NK-92 (cell line): ENCODE measurements around the gene ECT2.
"Not testable (repeated sequence)": the region's sequence is repeated elsewhere in the genome, so short reads cannot be mapped to it uniquely, and the experiment has no call there.

ENCODE experiments used
- DNase-seq: peaks from one replicate; lab custom pipeline; 2025; ENCODE audit not compliant: unreplicated experiment; lab: John Stamatoyannopoulos, UW

The ECT2 gene, protein sequence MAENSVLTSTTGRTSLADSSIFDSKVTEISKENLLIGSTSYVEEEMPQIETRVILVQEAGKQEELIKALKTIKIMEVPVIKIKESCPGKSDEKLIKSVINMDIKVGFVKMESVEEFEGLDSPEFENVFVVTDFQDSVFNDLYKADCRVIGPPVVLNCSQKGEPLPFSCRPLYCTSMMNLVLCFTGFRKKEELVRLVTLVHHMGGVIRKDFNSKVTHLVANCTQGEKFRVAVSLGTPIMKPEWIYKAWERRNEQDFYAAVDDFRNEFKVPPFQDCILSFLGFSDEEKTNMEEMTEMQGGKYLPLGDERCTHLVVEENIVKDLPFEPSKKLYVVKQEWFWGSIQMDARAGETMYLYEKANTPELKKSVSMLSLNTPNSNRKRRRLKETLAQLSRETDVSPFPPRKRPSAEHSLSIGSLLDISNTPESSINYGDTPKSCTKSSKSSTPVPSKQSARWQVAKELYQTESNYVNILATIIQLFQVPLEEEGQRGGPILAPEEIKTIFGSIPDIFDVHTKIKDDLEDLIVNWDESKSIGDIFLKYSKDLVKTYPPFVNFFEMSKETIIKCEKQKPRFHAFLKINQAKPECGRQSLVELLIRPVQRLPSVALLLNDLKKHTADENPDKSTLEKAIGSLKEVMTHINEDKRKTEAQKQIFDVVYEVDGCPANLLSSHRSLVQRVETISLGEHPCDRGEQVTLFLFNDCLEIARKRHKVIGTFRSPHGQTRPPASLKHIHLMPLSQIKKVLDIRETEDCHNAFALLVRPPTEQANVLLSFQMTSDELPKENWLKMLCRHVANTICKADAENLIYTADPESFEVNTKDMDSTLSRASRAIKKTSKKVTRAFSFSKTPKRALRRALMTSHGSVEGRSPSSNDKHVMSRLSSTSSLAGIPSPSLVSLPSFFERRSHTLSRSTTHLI

DNA sequence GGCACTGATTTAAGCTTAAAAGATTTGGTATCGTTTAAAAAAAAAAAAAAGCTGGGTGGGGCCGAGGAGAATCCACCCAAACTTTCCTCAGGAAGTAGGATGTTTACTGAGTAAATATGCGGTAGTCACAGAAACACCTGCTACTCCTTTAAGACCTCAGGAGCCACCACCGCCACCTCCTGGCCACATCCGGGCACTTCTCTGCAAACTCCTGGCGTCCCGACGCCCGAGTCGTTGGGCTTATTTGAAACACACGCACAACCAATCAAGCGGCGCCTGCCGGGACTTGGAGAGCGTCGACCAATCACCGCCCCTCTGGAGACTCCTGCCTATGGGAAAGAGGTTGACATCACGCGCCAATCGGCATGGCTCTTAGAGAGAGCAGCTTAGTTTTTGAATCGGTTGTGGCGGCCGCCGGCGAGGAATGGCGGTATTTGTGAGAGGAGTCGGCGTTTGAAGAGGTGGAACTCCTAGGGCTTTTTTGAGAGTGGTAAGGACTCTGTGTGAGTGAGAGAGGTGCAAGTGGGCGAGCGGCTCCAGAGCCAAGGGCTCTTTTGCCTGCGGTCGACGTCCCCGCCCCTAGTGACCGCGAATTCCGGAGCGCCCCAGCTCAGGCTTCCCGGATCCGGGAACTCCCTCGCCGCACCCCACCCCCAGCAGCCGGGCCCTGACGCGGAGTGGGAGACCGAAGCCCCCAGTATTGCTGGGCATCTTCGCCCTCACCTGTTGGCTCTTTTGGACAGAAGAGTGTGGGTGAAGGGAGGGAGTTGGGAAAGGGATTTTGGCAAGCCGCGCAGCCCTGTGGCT lies at the start of gene ECT2:
Gene ECT2 (plus strand): TSS at position 359 of the 807 bp plus-strand sequence. CDS start 3,805 bp downstream, outside the sequence.
- DNase-seq = peak; percentile 90

DNA sequence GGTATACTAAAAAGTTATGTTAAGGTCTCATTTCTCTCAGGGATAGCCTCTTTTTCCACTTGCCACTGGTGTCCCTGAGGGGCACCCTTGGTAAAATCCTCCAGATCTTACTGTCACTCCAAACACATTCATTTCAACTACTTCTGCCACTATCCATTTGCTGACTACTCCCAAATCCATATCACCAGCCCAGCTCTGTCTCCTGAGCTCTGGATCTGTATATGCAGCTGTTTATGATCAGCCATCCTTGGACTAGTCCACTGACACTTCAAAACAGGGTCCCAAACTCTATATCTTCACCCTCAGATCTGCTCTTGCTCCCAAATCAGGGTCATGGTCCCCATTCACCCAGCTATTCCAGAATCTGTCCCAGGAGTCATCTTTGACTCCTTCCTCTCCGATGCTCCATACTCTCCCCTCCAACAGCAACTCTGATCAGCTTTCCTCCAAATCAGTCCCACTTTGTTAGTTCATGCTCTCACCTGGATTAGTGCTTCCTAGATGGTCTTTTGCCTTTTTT lies 49.5 kb upstream of the ECT2 start:
- DNase-seq = no peak

DNA sequence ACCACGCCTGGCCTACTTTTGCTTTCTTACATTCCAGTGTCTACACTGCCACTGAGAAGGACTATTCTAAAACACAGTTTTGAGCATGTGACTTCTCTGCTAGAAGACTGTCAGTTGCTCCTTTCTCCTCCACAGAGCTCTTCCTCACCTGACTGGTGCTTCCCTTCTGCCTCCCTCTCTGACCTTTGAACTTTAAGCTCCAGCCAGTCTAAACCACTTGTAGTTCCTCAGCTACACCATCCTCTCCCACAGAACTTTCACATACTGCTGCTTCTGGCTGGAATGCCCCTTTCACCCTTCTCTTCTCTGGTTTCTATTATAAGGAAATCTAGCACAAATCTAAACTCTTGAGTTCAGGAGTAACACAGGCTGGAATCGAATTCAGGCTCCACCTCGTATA lies 48.8 kb upstream of the ECT2 start:
- no peak for DNase-seq

GRCh38 chr3:172702256-172702655 lies 48.3 kb upstream of the ECT2 start:
- no peak for DNase-seq

DNA sequence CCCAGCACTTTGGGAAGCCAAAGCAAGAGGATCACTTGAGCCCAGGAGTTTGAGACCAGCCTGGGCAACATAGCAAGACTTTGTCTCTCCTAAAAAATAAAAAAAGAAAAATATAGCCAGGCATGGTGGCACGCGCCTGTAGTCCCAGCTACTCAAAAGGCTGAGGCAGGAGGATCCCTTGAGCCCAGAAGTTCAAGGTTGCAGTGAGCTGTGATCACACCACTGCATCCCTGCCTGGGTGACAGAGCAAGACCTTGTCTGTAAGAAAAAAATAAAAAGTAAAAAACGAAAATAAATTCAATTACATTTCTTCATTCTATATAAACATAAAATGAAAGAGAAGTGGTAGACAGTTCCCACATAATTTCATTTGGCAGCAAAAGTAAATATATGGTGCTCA lies 47.8 kb upstream of the ECT2 start:
- DNase-seq = not testable (repeated sequence)

- DNase-seq = no peak
These were observed 46.5 kb upstream of the ECT2 start for GRCh38 chr3:172704001-172704400.

GRCh38 chr3:172705170-172705569 lies 45.4 kb upstream of the ECT2 start:
- no peak for DNase-seq

DNA sequence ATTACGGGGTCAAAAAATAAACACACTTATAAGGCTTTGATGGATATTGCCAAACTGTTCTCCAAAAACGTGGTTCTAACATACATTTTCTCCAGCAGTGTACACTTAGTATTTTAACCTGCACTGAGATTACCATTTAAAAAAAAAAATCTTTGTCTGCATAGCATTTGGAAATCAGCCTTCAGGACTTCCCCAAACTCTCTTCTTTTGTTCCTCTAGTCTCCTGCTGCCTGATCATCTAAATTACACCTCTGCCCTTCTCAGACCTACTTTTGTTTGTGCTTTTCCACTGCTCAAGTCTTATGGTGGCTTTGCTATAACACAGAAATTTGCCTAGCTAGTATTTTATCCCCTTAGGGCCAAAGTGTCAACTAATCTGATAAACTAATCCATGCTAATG lies 43.5 kb upstream of the ECT2 start:
- DNase-seq = no peak

DNA sequence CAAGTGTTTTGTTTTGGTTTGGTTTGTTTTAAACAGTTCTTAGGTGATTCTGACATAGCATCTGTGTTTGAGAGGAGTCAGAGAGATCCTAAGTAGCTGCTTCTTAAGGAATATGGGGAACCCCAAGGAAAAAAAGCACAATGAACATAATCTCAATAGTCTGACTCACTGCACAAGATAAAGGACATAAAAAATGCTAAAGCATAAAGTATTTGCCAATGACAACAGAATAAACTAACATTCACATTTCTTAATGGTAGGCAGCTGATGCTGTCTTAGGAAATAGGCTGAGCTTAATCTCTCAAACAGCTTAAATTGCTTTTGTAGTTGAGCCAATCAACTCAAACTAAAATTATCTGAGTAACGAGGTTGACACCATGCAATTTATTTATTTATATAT lies 42.6 kb upstream of the ECT2 start:
- no peak for DNase-seq

DNA sequence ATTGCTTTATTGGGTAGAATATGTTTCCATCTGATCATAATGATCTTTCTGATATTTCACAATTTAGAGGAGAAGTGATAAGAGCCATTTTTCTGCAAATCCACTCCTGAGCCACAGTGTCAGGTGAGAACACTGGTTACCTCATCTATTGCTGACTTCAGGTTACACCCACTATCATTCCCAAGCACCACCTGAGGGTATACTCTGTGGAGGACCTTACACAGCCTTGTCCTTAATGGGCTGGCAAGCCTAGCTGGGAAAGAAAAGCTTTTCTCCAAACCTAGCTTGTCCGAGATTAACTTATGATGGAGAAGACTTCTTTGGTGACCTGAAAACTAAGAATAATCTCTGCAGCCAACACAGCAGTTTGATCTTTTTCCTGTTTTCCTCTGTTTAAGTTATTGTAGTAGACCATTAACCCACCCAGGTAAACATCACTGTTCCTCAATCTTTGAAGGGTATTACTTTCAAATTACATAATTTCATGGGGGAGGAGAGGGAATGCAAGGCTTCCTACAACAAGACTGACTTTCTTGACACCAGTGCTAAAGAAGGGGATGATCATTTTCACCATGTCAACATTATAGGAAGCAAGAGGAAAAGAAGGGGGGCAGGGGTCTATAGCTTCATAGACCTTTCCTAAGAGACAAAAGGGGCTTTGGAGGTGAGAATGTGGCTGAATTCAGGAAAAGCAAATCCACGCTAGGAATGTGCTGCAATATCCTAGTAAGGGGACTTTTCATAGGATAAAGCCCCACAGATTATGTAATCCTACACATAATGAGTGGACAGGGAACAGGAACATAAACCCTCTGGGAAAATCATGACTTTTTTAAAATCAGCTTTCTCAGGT lies 41.4 kb upstream of the ECT2 start:
- DNase-seq = no peak

DNA sequence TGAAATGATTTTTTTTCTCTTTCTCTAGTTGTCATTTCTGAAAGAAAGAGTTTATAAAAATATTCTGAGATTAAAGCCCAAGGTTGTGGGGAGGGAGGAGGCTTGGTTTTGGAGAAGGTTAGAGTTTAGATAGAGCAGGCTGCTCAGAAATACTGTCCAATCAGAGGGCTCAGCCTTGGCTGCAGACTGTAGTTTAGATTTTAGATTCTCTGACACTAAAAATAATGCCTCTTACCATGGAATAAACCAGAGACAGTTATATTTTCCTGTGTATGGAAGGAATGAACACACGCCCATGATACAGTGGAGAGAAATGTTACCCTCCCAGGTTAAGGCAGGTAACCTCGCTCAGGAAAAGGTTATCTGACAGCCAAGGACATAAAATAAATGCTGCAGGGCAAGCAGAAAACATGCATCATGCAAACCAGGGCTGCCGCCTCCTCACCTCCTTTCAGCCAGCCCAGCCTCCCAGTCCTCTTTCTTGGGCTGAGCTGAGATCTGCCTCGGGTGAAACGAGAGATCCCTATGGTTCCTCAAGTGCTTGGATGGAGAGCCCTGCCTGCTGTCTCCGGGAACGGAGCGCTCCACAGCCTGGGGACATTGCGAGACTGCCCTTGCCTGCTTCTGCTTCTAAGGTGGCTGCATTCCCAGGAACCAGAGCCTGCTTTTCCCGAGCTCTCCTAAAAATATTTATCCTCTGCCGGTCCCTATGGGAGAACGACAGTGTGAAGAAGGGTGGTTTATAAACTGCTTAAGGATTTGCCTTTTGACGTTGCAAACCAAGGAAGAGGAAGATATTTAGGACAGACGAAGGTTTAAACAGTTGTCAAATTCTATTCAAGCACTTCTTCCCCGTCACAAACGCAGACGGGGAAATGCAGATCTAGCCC lies 40.5 kb upstream of the ECT2 start:
- no peak for DNase-seq

DNA sequence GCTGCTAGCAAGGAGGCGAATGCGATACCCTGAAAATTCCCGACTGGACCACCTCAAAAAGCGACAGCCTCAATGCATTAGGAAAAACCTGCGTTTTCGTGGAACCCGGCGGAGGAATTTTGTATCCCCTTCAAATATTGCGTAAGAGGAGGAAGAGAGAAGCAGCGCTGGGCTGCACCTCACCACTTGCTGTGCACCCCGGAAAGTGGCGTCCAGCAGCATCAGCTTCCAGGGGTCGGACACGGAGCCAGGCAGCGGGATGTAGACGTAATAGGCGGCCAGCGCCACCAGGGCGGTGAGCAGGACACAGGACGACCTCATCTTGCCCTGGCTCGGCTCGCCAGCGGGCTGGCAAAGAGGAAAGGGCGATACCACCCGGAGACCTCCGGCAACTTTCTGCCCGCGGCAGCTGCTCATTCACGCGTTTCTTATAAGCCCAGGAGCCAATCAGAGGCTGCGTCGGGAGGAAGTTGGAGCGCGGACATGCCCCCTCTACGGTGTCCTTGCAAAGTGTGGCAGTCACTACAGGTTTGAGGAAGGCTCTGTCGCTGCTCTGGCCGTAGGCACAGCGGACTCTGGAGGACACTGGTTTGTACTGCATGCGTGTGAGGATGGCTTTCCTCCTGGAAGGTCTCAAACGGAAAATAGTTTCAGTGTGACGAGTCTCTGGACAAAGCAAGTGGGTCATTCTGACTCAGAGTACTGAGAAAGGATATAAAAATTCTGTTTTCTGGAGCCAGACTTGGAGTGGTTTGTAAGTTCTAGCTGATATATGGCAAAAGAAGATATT lies 39.7 kb upstream of the ECT2 start, which contains the start of gene NCEH1:
Gene NCEH1 (minus strand): TSS at position 404 of the 790 bp plus-strand sequence. CDS start 83 bp downstream, at position 321.
- DNase-seq = peak; percentile 4

GRCh38 chr3:172711454-172711795 lies 39.1 kb upstream of the ECT2 start:
- DNase-seq = no peak

- no peak for DNase-seq
These were observed 37.2 kb upstream of the ECT2 start for GRCh38 chr3:172713316-172713715.

DNA sequence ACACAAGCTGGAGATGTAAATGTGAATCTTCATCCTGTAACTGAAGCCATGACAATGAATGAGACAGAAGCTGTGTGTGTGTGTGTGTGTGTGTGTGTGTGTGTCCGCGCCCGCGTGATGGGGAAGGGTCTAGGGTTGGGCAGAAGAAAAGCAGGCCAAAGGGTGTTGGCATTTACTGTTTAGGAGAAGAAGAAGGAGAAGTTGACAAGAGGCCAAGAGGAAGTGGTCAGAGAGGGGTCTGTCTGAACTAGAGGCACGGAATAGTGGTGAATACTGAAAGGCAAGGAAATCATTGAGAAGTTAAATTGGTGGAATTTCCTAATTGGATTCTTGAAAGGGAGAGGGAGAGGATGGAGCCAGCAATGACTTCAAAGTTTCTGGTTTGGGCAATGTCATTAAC lies 34.0 kb upstream of the ECT2 start:
- no peak for DNase-seq

- no peak for DNase-seq
These were observed 32.9 kb upstream of the ECT2 start for GRCh38 chr3:172717493-172718088.

- not testable (repeated sequence) for DNase-seq
These were observed 27.9 kb upstream of the ECT2 start for GRCh38 chr3:172722536-172723040.

DNA sequence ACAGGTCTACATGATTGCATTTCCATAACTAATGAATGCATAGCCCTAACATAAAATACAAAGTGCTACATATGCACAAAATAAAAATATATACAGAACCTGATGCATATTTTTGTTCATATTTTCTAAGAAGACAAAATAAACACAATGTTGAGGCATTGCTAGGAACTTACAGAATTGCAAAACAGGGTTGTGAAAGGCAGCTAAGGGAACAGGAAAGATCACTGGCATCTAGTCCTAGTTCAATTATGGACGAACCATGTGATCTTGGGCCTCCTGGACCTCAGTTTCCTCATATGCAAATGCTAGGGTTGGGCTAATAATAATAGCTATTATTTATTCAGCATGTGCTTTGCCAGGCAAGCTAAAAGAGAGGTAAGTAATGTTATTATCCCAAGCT lies 24.1 kb upstream of the ECT2 start:
- no peak for DNase-seq
